Activated CD4-positive, alpha-beta T cell treated with anti-CD3 and anti-CD28 coated beads for 24 hours (primary cell): Measurements from ENCODE around the gene RBM33.

Experiments
- DNase-seq, 2 donors: peaks; one replicate each; pipeline ENCODE4 v3.0.0-alpha.2; 2020; ENCODE audit warnings: low read depth in 2 of 2

Gene RBM33

GRCh38 chr7:155722936-155723335 lies 78.5 kb downstream of the RBM33 start:
- DNase-seq, result no peak

GRCh38 chr7:155724327-155725005 lies 80.0 kb downstream of the RBM33 start:
- no peak for DNase-seq

- DNase-seq, result no peak
Observed at GRCh38 chr7:155725006-155725355, 80.5 kb downstream of the RBM33 start.

DNA sequence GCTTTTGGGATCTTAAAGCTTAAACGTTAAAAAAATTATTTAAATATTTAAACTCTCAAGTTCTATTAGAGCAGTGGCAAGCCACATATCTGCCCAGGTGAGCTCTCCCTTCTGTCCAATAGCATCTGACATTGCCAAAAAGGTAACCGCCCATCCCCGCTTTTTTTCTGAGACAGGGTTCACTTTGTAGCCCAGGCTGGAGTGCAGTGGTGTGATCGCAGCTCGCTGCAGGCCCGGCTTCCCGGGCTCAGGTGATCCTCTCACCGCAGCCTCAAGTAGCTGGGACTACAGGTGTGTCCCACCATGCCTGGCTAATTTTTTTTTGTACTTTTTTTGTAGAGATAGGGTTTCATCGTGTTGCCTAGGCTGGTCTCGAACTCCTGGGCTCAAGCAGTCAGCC lies 83.2 kb downstream of the RBM33 start:
- DNase-seq, result no peak

GRCh38 chr7:155728116-155728515 lies 83.7 kb downstream of the RBM33 start:
- DNase-seq, result no peak

DNA sequence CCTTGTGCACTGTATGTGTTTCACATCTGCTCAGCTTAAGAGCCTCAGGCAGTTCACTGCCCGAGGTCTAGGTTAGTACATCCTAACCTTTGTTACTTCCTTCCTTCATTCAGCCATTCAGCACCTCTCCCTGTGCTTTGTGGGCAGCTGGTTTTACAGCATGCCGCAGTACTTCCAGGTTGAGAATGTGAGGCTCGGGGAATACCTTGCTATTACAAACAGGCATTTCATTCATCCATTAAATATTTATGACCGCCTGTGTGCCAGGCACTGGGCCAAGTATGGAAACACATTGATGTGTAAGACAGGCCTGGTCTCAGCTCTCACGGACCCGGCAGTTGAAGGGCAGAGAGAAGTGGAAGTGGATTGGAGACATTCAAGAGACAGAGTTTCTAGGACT lies 85.4 kb downstream of the RBM33 start:
- no peak for DNase-seq

GRCh38 chr7:155731380-155731779 lies 86.9 kb downstream of the RBM33 start:
- DNase-seq, result no peak

DNA sequence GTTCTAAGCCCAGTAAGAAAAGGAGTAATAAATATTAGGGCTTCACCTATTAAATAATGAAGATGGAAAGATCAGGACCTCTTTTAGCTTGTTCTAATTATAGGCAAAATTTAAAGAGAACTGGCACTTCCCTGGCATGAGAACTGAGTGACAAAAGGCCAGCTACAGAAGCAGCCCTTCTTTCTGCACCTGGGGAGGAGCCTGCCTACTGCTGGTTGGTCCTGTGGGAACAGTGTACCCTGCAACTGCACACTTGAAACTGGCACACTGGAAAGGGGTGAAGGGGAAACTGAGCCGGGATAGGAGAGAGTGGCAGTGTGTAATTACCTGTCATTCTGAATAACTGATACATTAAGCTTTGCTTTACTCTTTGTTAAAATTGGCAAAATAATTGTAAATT lies 87.4 kb downstream of the RBM33 start:
- DNase-seq, result no peak

GRCh38 chr7:155732286-155732685 lies 87.8 kb downstream of the RBM33 start:
- DNase-seq, result no peak

GRCh38 chr7:155733582-155734444 lies 89.4 kb downstream of the RBM33 start:
- DNase-seq, result no peak

DNA sequence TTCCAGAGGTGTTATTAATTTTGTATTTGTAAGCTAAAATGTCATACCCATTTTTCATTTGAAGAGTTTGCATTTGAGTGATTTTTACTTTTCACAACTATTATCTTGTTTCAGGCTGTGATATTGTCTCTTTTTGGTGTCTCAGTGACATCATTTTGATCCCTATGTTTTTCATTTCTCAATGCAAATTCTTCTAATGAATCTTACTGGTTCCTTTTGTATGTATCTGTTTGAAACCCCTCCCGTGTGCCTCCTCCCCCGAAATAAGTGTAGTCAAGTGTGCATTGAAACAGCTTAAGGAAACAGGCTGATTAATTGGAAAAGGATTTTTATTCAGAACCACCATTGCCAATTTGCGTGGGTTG lies 90.0 kb downstream of the RBM33 start:
- DNase-seq, result no peak

DNA sequence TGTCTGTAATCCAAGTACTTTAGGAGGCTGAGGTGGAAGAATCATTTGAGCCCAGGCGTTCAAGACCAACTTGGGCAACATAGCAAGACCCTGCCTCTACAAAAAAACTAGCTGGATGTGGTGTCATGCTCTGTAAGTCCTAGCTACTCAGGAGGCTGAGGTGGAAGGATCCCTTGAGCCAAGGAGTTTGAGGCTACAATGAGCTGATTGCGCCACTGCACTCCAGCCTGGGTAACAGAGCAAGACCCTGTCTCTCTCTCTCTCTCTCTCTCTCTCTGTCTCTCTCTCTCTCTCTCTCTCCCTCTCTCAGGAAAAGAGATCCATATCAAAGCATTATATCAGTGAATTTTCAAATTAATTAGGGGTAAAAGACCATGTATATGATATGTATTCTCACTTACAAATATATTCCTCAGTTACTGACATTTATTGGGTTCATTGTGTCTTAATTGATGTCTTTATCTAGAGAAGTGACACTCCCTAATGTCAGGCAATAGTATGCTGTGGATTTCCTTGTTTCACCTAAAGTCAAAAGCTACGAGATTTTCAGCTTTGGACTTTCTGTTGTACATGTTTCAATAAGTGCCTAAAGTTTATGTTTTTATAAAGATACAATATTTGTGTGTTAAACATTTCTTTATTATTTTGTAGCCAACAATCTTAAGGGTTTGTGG lies 91.1 kb downstream of the RBM33 start:
- DNase-seq, result no peak

DNA sequence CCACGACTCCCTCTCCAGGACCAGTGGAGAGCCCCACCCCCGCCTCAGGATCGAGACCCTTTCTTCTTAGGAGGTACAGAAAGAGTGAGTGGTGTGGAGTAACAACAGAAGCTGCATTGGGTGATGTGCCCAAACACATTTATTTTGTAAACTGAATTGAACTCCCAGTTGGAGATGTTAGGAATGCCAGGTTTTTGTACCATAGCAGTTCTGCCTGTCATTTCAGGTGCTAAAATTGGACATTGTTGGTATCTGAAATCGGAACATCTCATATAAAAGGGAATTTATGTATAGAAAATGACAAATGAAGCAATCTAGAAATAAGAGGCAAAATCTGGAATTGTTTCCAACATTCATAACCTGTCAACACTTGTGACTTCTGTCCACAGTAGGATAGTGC lies 93.1 kb downstream of the RBM33 start:
- DNase-seq, result no peak

DNA sequence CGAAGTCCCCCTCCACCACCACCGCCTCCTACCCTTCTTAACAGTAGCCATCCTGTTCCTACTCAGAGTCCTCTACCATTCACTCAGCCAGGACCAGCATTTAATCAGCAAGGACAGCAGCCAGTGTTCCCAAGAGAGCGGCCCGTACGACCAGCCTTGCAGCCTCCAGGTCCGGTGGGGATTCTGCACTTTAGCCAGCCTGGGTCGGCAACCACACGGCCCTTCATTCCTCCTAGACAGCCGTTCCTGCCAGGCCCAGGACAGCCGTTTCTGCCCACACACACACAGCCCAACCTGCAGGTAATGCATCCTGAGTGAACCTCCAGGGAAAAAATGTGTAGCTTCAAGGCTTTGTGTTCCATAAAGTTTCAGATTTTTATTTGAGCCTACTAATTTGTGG lies 93.6 kb downstream of the RBM33 start:
- no peak for DNase-seq

- peak; percentile 42 to 52 for DNase-seq
Observed at GRCh38 chr7:155738652-155739537, 94.4 kb downstream of the RBM33 start.

GRCh38 chr7:155739538-155740143 lies 95.2 kb downstream of the RBM33 start:
- DNase-seq, result no peak

- DNase-seq, result no peak
Observed at GRCh38 chr7:155741082-155741481, 96.6 kb downstream of the RBM33 start.

- no peak for DNase-seq
Observed at GRCh38 chr7:155741805-155742204, 97.3 kb downstream of the RBM33 start.

GRCh38 chr7:155743177-155743576 lies 98.7 kb downstream of the RBM33 start:
- DNase-seq, result no peak

GRCh38 chr7:155744971-155745683 lies 100.7 kb downstream of the RBM33 start:
- no peak for DNase-seq

GRCh38 chr7:155745737-155746136 lies 101.3 kb downstream of the RBM33 start:
- DNase-seq, result no peak
